SK-N-SH treated with all-trans-retinoic acid at 6 μM for 48 hours (cell line): ENCODE measurements around the gene TNFRSF21.

Source experiments
- ATAC-seq: fragments of 200-7000 bp; cut with Tn5 transposase; 3 replicates; pipeline ENCODE4 v1.9.1; 2020; ENCODE audit warnings: mild to moderate bottlenecking, moderate library complexity
- BACH2 ChIP-seq: fragments of 250-450 bp; sonication (Bioruptor Pico); IDR thresholded peaks from 2 replicates; pipeline ENCODE4 v1.9.0; 2021; ENCODE audit warnings: mild to moderate bottlenecking, borderline replicate concordance
- CSDC2 ChIP-seq: fragments of 250-450 bp; sonication (Bioruptor Pico); IDR thresholded peaks from 2 replicates; pipeline ENCODE4 v1.5.0; 2020; ENCODE audit warnings: mild to moderate bottlenecking, moderate library complexity
- ESRRG ChIP-seq: fragments of 250-450 bp; sonication (Bioruptor Pico); IDR thresholded peaks from 2 replicates; pipeline ENCODE4 v1.6.1; 2021; ENCODE audit warnings: mild to moderate bottlenecking
- GLIS3 ChIP-seq: fragments of 250-450 bp; sonication (Bioruptor Pico); IDR thresholded peaks from 2 replicates; pipeline ENCODE4 v1.5.0; 2020; ENCODE audit warnings: mild to moderate bottlenecking, moderate library complexity
- ISL1 ChIP-seq: fragments of 250-450 bp; sonication (Bioruptor Pico); IDR thresholded peaks from 2 replicates; pipeline ENCODE4 v2.1.2; 2022; ENCODE audit warnings: mild to moderate bottlenecking, moderate library complexity
- OSR1 ChIP-seq: fragments of 250-450 bp; sonication (Bioruptor Pico); IDR thresholded peaks from 2 replicates; pipeline ENCODE4 v1.8.0; 2022; ENCODE audit warnings: moderate library complexity, mild to moderate bottlenecking, inconsistent platforms
- PATZ1 ChIP-seq: fragments of 250-450 bp; sonication (Bioruptor Pico); IDR thresholded peaks from 2 replicates; pipeline ENCODE4 v1.8.0; 2020; ENCODE audit warnings: mild to moderate bottlenecking, moderate library complexity, borderline replicate concordance
- PPARA ChIP-seq: fragments of 250-450 bp; sonication (Bioruptor Pico); IDR thresholded peaks from 2 replicates; pipeline ENCODE4 v1.5.0; 2020; ENCODE audit warnings: mild to moderate bottlenecking, borderline replicate concordance
- RARB ChIP-seq: fragments of 250-450 bp; sonication (Bioruptor Pico); IDR thresholded peaks from 2 replicates; pipeline ENCODE4 v1.8.0; 2021; ENCODE audit warnings: mild to moderate bottlenecking, moderate library complexity
- TCF4 ChIP-seq: fragments of 250-450 bp; sonication (Bioruptor Pico); IDR thresholded peaks from 2 replicates; pipeline ENCODE4 v1.8.0; 2021; ENCODE audit warnings: mild to moderate bottlenecking, moderate library complexity, borderline replicate concordance
- TOX ChIP-seq: fragments of 250-450 bp; sonication (Bioruptor Pico); IDR thresholded peaks from 2 replicates; pipeline ENCODE4 v1.8.0; 2021; ENCODE audit warnings: mild to moderate bottlenecking, moderate library complexity, borderline replicate concordance
- ZC3H10 ChIP-seq: fragments of 250-450 bp; sonication (Bioruptor Pico); IDR thresholded peaks from 2 replicates; pipeline ENCODE4 v1.5.1; 2021; ENCODE audit warnings: mild to moderate bottlenecking, moderate library complexity
- ZFP3 ChIP-seq: fragments of 250-450 bp; sonication (Bioruptor Pico); IDR thresholded peaks from 2 replicates; pipeline ENCODE4 v1.5.0; 2020; ENCODE audit warnings: mild to moderate bottlenecking, moderate library complexity
- ZFP30 ChIP-seq: fragments of 450-650 bp; formaldehyde crosslinking; IDR thresholded peaks from 2 replicates; pipeline ENCODE4 v1.5.0; 2022; ENCODE audit warnings: mild to moderate bottlenecking, moderate library complexity
- ZNF565 ChIP-seq: fragments of 450-650 bp; formaldehyde crosslinking; conservative IDR thresholded peaks from 2 replicates; pipeline ENCODE4 v1.5.0; 2020; ENCODE audit warnings: low read depth, mild to moderate bottlenecking, moderate library complexity
- ZNF70 ChIP-seq: fragments of 450-650 bp; formaldehyde crosslinking; IDR thresholded peaks from 2 replicates; pipeline ENCODE4 v1.5.0; 2020; ENCODE audit warnings: mild to moderate bottlenecking, moderate library complexity
- ZNF8 ChIP-seq: fragments of 450-650 bp; formaldehyde crosslinking; IDR thresholded peaks from 2 replicates; pipeline ENCODE4 v1.5.0; 2020; ENCODE audit warnings: mild to moderate bottlenecking, moderate library complexity
- TF ChIP-seq, protein P1 (sequence below): fragments of 250-450 bp; sonication (Bioruptor Pico); IDR thresholded peaks from 2 replicates; pipeline ENCODE4 v1.5.1; 2020; ENCODE audit warnings: low read depth, mild to moderate bottlenecking, moderate library complexity
- TF ChIP-seq, protein P2 (sequence below): fragments of 250-450 bp; sonication (Bioruptor Pico); IDR thresholded peaks from 2 replicates; pipeline ENCODE4 v1.5.1; 2021; ENCODE audit warnings: mild to moderate bottlenecking, moderate library complexity
- TF ChIP-seq, protein P3 (sequence below): fragments of 250-450 bp; sonication (Bioruptor Pico); IDR thresholded peaks from 2 replicates; pipeline ENCODE4 v1.8.0; 2021; ENCODE audit warnings: low read depth, mild to moderate bottlenecking, moderate library complexity, borderline replicate concordance
- TF ChIP-seq, protein P4 (sequence below): fragments of 250-450 bp; sonication (Bioruptor Pico); IDR thresholded peaks from 2 replicates; pipeline ENCODE4 v1.5.0; 2020; ENCODE audit warnings: mild to moderate bottlenecking, moderate library complexity

The TNFRSF21 gene

GRCh38 chr6:47248446-47248845 is 61.3 kb downstream of the TNFRSF21 start (continued):
- TF ChIP-seq, protein P1, sequence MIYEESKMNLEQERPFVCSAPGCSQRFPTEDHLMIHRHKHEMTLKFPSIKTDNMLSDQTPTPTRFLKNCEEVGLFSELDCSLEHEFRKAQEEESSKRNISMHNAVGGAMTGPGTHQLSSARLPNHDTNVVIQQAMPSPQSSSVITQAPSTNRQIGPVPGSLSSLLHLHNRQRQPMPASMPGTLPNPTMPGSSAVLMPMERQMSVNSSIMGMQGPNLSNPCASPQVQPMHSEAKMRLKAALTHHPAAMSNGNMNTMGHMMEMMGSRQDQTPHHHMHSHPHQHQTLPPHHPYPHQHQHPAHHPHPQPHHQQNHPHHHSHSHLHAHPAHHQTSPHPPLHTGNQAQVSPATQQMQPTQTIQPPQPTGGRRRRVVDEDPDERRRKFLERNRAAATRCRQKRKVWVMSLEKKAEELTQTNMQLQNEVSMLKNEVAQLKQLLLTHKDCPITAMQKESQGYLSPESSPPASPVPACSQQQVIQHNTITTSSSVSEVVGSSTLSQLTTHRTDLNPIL (CRISPR knock-in tag), result no peak
- TF ChIP-seq ZNF70 (no peak), PATZ1 (no peak), PPARA (CRISPR knock-in tag) (no peak), ZNF8 (CRISPR knock-in tag) (no peak), ZFP30 (no peak), CSDC2 (CRISPR knock-in tag) (no peak), OSR1 (CRISPR knock-in tag) (no peak), ISL1 (CRISPR knock-in tag) (no peak), TOX (CRISPR knock-in tag) (no peak), TCF4 (no peak), RARB (no peak)
- TF ChIP-seq, protein P2, sequence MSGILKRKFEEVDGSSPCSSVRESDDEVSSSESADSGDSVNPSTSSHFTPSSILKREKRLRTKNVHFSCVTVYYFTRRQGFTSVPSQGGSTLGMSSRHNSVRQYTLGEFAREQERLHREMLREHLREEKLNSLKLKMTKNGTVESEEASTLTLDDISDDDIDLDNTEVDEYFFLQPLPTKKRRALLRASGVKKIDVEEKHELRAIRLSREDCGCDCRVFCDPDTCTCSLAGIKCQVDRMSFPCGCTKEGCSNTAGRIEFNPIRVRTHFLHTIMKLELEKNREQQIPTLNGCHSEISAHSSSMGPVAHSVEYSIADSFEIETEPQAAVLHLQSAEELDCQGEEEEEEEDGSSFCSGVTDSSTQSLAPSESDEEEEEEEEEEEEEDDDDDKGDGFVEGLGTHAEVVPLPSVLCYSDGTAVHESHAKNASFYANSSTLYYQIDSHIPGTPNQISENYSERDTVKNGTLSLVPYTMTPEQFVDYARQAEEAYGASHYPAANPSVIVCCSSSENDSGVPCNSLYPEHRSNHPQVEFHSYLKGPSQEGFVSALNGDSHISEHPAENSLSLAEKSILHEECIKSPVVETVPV (CRISPR knock-in tag), result no peak

DNA sequence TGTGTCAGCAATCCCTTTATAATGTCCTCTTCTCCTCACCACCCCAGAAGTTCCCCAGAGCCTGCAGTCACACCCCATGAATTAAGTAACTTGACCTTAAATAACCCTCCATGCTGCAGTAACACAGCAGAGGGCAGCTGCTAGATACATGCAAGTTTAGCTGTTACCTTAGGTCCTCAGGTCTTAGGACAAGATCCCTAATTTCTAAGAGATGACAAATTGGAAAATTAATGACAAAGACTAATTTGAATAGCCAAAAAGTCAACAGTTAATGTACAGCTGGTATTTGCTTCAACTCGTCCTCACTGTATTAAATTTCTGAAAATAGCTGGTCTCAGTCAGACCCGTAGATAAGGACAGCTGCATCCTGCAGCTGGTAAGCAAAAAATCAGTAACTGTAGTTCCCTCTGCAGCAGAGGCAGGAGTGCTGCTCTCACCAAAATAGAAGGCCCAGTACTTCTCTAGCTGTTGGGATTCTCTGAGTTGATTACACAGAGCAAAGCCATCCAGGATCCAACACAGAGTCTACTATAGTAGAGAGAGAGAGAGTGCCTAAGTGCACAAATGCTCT is 62.4 kb downstream of the TNFRSF21 start:
- no peak for TF ChIP-seq GLIS3 (CRISPR knock-in tag)
- peak; percentile 61 for ATAC-seq

DNA sequence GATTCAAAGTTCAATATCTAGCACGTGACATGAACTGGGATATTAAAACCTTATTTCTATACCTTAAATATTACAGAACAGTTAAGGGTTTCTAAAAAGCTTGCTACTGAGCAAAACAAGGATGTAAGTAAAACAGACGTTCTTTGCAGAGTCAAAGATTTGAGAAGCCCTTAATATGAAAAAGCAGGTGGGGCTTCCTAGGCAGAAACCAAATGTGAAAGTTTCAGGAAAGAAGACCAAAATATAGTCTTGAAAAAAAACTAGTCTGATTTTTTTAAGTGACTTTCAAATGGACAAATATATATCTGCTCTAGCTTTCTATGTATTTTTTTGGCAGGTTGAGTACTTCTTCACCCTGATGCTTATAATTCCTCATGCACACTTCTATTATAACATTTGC is 63.2 kb downstream of the TNFRSF21 start:
- no peak for TF ChIP-seq ZC3H10
- no peak for TF ChIP-seq TOX (CRISPR knock-in tag)
- no peak for TF ChIP-seq ZNF70
- TF ChIP-seq ZFP30, result no peak
- no peak for TF ChIP-seq OSR1 (CRISPR knock-in tag)
- TF ChIP-seq PPARA (CRISPR knock-in tag), result no peak
- TF ChIP-seq ZFP3 (CRISPR knock-in tag), result no peak
- no peak for TF ChIP-seq ZNF8 (CRISPR knock-in tag)
- no peak for TF ChIP-seq GLIS3 (CRISPR knock-in tag)
- TF ChIP-seq, protein P3, sequence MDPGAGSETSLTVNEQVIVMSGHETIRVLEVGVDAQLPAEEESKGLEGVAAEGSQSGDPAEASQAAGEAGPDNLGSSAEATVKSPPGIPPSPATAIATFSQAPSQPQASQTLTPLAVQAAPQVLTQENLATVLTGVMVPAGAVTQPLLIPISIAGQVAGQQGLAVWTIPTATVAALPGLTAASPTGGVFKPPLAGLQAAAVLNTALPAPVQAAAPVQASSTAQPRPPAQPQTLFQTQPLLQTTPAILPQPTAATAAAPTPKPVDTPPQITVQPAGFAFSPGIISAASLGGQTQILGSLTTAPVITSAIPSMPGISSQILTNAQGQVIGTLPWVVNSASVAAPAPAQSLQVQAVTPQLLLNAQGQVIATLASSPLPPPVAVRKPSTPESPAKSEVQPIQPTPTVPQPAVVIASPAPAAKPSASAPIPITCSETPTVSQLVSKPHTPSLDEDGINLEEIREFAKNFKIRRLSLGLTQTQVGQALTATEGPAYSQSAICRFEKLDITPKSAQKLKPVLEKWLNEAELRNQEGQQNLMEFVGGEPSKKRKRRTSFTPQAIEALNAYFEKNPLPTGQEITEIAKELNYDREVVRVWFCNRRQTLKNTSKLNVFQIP, result no peak
- TF ChIP-seq, protein P4, sequence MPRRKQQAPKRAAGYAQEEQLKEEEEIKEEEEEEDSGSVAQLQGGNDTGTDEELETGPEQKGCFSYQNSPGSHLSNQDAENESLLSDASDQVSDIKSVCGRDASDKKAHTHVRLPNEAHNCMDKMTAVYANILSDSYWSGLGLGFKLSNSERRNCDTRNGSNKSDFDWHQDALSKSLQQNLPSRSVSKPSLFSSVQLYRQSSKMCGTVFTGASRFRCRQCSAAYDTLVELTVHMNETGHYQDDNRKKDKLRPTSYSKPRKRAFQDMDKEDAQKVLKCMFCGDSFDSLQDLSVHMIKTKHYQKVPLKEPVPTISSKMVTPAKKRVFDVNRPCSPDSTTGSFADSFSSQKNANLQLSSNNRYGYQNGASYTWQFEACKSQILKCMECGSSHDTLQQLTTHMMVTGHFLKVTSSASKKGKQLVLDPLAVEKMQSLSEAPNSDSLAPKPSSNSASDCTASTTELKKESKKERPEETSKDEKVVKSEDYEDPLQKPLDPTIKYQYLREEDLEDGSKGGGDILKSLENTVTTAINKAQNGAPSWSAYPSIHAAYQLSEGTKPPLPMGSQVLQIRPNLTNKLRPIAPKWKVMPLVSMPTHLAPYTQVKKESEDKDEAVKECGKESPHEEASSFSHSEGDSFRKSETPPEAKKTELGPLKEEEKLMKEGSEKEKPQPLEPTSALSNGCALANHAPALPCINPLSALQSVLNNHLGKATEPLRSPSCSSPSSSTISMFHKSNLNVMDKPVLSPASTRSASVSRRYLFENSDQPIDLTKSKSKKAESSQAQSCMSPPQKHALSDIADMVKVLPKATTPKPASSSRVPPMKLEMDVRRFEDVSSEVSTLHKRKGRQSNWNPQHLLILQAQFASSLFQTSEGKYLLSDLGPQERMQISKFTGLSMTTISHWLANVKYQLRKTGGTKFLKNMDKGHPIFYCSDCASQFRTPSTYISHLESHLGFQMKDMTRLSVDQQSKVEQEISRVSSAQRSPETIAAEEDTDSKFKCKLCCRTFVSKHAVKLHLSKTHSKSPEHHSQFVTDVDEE (CRISPR knock-in tag), result no peak
- TF ChIP-seq ESRRG (CRISPR knock-in tag), result no peak
- TF ChIP-seq BACH2 (CRISPR knock-in tag), result no peak
- TF ChIP-seq ZNF565 (CRISPR knock-in tag), result no peak
- TF ChIP-seq PATZ1, result no peak
- ATAC-seq, result no peak
